RCC 7860 (cell line): ENCODE results near the gene KIAA1549.
"Not testable (repeated sequence)": the region's sequence is repeated elsewhere in the genome, so short reads cannot be mapped to it uniquely, and the experiment has no call there.

ENCODE experiments used
- DNase-seq: peaks from one replicate; pipeline ENCODE4 v3.0.0-alpha.2; 2015; ENCODE audit warnings: low spot score
- FAIRE-seq: peaks from 2 replicates; lab custom pipeline; 2012; peaks lifted over from hg19 to GRCh38; lab: Jason Lieb, UNC

KIAA1549 gene

DNA sequence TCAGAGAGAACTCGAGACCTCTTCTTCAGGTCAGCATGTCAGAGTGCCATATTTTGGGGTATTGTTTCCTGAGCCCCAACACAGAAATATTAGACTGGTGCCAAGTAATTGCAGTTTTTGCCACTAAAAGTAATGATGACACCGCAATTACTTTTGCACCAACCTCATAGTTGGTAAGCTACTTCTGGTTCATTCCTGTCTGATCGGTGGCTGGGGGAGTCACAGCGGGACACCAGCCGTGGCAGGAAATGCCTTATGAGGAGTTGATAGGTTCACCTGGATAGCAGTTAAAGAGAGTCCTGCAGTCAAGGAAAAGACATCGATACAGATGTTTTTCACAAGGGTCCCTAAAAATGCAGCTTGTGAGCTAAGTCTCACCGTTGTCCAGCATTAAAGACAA lies 159.3 kb downstream of the KIAA1549 start:
- no peak for FAIRE-seq
- no peak for DNase-seq

DNA sequence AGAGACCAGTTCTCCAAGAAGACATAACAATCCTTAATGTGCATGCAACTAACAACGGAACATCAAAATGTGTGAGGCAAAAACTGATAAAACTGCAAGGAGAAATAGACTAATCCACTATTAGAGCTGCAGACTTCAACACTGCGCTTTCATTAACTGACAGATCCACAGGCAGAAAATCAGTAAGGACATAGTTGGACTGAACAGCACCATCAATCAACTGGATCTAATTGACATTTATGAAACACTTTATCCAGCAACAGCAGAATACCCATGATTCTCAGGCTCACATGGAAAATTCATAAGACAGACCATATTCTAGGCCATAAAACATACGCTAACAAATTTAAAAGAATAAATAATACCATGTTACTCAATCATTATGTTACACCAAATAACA lies 161.6 kb downstream of the KIAA1549 start:
- DNase-seq = no peak
- no peak for FAIRE-seq

DNA sequence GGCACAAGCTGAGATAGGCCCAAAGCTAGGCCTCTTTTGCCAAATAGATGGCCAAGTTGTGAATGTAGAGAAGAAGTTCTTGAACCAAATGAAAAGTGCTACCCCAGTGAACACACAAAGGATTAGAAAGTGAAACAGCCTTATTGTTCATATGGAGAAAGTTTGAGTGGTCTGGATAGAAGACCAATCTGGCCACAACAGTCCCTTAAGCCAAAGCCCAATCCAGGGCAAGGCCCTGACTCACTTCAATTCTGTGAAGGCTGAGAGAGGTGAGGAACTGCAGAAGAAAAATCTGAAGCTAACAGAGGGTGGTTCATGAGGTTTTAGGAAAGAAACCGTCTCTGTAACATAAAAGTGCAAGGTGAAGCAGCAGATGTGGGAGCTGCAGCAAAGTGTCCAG lies 164.5 kb downstream of the KIAA1549 start:
- no peak for DNase-seq
- no peak for FAIRE-seq

DNA sequence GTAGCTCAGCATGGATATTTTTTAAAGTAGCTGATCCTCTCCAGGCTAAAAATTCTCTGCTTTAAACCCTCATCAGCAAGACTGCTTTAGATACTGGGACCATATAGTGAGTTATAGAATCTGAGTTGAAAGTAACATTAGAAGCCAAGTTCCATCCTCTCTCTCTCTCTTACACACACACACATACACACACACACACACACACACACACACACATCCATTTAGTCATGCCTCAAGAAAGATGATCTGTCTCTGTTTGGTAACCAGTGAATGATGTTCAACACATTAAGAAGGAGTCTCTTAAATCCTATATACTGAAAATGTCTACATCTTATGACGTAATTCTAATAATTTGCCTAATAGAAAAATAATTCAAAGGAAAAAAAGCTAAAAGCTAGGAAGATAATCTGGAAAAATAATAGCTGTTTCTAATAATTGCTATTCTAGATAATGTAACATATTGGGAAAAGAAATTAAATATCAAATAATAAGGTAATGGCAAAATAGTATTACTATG lies 166.3 kb downstream of the KIAA1549 start:
- FAIRE-seq (peak; percentile 62), DNase-seq (no peak)

DNA sequence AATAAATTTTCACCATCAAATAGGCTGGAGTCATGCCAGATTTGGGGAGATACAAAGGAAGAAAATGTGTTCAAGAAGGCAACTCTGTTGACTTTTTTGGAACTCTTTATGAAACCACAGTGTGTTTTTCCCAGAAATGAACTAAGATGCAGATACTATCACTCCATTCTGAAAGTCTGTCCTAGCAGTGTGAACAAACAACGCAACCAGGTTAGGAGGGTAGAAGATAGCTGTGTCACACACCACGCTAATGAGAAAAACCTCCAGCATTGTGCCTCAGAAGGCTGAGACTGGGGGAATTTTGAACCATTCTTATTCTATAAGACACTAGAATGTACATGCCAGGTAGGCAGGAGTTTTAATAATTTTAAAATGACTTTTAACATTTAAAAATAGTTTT lies 167.2 kb downstream of the KIAA1549 start:
- DNase-seq = no peak
- no peak for FAIRE-seq

DNA sequence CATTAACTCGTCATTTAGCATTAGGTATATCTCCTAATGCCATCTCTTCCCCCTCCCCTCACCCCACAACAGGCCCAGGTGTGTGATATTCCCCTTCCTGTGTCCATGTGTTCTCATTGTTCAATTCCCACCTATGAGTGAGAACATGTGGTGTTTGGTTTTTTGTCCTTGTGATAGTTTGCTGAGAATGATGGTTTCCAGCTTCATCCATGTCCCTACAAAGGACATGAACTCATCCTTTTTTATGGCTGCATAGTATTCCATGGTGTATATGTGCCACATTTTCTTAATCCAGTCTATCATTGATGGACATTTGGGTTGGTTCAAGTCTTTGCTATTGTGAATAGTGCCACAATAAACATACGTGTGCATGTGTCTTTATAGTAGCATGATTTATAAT lies 169.9 kb downstream of the KIAA1549 start:
- DNase-seq, FAIRE-seq: not testable (repeated sequence)

DNA sequence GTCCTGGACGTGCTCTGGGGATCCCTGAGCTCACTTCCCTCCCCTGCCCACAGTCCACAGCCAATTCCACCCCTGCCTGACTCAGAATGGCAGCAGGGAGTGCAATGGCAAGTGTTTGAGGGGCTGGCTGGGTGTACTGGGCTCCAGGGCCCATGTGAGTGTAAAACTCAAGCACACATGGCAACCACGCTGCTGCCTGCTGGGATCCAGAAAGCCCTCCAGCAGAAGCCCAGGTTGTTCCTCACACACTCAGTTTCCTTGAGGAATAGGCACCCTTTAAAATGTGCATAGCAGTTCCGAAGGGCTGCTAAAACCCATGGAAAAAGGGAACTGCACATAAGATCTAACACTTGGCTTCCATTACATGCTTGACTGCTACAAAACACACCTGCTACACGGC lies 171.8 kb downstream of the KIAA1549 start:
- DNase-seq (no peak), FAIRE-seq (no peak)

DNA sequence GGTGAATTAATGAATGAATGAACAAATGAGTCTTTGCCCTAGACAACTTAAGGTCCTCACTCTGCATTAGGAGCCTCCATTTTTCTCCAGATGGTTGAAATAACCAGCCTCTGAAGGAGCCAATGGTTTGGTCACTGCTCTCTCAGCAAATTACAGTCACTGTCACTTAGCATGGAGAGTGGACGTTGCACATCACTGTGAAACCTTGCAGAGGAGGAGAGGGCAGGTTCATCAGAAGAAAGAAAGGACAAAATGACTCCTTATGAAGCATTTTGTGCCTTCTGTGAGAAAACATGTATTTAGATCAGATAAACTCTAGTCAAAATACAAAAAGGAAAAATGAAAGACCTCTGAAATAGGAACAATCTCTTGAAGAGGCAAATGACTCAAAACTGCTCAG lies 176.6 kb downstream of the KIAA1549 start:
- no peak for FAIRE-seq

DNA sequence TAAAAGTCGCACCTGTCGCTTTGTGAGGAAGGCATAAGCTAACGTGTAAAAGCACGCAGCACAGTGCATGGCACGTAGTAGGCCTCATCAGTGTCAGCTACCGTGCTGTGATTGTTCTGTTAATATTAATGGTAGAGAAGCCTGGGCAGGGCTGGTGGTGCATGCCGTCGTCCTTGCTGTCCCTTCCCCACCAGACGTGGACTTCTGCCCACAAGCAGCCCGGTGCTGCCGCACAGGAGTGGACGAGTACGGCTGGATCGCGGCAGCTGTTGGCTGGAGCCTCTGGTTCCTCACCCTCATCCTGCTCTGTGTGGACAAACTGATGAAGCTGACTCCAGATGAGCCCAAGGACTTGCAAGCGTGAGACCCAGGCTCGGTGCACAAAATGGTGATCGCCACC lies 178.5 kb downstream of the KIAA1549 start:
- FAIRE-seq (no peak), DNase-seq (no peak)

More for the DNA sequence above, 176.6 kb downstream of the KIAA1549 start:
- DNase-seq = no peak

DNA sequence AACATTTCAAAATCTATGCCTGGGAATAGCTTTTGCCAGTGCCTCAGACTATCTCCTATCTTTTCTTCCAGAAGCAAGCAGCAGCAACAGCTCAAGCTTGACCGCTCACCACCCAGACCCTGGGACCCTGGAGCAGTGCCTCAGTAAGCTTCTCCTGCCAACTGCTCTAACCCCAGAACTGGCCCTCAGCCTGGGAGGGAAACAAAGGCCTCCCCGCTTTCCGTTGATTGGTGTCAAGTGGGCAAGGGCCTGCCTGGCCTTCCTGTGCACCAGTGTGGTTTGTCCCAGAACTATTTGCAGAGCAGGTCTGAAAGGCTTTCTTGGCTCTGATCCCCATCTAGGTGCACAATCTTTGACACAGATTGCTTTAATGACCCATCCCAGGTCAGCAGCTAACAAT lies 179.9 kb downstream of the KIAA1549 start:
- DNase-seq (no peak), FAIRE-seq (no peak)

DNA sequence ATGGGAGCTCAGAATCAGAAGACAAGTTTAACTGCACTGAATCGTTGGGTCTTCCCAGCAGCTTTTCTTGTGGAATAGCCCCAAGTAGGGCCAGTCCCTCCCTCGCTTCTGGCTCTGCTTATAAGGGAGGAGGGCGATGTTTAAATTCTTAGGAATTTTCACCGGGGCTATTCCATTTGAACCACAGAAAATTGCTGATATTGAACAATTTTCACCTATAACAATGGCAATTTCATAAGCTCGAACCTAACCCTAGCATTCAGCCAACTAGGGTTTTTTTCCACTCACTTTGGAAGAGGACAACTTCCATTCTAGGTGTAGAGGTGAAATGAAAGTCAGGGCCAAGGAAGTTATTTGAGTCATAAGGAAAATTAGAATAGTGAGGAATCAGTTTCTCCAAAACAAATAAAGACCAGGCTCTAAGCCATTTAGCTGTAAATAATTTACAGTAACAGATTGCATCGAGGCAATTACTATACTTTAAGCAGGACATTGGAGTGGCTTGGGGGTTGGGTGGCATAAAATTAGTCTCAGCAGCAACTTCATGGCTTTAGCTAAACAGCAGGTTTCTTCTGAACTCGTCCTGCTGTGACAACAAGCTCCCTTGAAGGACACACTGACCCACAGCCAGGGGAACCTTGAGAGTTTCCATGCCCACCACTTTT lies 181.7 kb downstream of the KIAA1549 start:
- peak; percentile 74 for FAIRE-seq
- DNase-seq = no peak

DNA sequence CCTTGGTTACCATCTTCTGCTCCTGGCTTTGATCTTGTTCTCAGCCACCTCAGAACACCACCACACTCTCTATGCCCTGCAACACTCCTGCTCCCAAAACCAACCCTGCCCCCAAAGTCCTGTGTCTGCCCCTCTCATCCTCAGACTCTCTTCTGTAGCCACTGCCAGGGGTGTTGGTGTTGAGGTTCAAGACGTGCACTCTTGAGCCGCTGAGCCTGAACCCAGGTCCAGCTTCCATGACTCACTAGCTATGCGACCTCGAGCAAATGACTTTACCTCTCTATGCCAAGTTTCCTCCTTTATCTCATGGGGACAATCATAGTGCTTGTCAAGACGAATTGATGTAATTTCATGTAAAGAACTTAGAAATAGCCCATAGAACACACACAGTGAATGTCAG lies 182.4 kb downstream of the KIAA1549 start:
- FAIRE-seq (peak; percentile 66), DNase-seq (no peak)

DNA sequence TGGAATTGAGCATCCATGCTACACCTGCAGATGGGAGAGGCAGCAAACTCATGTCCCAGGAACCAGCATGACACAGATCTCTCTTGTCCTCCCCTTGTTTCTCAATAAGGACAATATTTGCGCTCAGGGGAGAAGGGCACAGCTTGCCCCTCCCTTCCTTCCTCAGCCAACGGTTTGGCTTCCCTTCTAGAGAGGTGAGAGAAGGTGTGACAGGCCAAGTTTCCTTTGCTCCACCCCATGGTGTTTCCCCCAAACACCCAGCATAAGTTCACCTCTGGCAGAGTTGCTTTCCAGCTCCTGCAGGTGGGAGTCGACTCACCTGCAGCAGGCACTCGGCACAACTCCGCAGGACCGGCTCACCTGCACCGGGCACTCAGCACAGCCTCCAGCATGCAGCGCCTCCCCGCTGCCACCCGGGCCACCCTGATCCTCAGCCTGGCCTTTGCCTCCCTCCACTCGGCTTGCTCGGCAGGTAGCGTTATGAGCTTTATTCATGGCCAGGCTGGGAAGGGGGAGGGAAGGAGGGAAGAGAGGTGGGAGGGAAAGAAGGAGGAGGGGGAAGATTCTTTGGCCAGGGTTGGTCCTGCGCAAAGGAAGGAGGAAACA lies 183.4 kb downstream of the KIAA1549 start, which contains the start of the genes ATP6V0A4 and TMEM213:
Gene ATP6V0A4 (minus strand): TSS at position 482 of the 606 bp plus-strand sequence. CDS start 26,949 bp downstream, outside the sequence.
Gene TMEM213 (plus strand): TSS at position 280 of the 606 bp plus-strand sequence. CDS start 111 bp downstream, at position 391.
- DNase-seq (no peak), FAIRE-seq (no peak)

DNA sequence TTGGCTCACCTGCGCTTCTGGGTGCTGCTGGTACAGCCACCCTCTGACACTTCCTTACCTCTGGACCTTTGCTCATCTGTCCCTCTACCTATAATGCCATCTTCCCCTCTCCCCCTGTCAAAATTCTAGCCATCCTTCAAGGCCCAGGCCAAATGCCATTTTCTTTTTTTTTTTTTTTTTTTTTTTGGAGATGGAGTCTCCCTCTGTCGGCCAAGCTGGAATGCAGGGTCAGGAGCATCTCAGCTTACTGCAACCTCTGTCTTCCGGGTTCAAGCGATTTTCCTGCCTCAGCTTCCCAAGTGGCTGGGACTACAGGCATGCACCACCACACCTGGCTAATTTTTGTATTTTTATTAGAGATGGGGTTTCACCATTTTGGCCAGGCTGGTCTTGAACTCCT lies 184.1 kb downstream of the KIAA1549 start:
- not testable (repeated sequence) for FAIRE-seq, DNase-seq

DNA sequence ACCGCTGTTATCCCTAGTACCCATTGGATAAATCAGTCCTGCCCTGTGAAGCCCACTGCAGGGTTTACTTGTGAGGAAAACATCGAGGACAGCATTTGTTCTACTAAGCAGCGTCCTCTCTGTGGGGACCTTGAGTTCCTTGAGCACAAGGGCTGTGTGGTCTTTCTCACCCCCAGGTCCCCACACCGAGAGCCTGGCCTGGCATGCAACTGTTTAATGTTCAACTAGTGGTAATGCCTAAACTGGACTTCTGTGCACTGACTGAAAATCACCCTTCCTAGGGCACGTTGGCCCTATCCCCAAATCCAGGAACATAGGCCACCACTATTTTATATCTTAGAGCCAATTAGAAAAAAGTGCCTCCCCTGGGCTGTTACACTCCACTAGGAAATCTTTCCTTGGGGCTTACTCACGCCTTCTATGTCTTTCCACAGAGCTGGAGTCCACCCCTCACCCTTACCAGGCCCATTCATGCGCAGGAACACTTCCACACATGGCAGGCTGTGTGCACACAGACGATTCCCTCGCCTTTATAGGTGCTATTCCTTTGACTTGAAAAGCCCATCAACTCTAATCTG lies 185.1 kb downstream of the KIAA1549 start:
- DNase-seq = no peak
- FAIRE-seq = peak; percentile 91

DNA sequence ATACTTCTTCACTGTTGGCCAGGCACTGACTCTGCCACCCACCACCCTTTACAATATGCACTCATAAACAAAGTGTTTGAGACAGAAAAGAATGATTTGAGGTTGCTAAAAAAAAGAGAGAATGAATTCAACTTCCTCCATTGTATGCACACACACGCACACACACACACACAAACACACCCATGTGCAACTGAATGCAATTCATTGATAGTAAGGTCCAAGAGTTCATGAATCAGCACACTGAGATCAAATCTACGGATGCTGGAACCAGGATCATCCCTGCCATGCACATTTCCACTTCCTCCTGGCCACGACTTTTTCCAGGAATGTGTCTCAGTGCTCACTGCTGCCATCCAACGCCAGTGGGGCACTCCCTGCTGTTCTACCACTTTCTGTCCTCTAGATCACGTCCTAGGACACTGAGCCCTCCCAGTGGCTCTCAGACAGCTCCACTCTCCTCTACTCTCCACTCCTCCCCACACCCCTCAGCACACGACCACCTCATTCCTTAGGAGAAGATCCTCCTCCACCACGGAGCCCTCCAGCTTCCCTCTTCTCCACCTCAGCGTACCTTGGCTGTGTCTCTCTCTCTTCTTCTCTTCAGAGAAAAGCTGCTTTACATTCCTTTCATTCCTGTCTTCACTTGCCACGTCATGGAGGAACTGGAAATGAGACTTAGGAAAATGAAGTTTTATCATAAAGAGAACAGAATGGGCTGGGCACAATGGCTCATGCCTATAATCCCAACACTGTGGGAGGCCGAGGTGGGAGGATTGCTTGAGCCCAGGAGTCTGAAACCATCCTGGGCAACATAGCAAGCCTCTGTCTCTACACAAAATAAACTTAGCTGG lies 195.4 kb downstream of the KIAA1549 start:
- DNase-seq (peak; percentile 21), FAIRE-seq (no peak)

DNA sequence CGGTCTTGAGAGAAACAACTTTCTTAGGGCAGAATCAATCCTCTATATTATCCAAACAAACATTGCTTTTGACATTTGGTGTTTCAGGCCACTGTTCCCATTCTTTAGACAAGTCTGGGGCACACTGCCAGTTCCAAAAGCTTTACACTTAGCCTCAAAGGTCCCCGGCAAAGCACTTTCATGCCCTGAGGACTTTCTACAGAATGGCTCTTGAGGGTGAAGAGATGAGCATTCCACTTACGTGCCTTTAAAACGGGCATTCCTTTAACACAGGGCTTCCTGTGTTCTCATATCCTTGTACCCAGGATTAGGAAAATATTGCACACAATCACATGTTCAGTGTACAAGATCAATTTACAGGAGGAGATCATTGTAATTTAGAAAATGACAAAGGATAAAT lies 196.5 kb downstream of the KIAA1549 start:
- DNase-seq = no peak

More for the DNA sequence above, 196.5 kb downstream of the KIAA1549 start:
- FAIRE-seq = no peak
